ENCODE data around the gene HOXA10. TPM values are rescaled to one million over a fixed set of nuclear protein-coding genes. Genes with fewer than 3 reads are reported as not detected.

The HOXA10 gene
- total RNA-seq, 1 experiment from 2014 or later: 19.6 TPM

- Histone ChIP-seq H3K27me3 (ENCODE audit: insufficient read depth, low read length) (no peaks in the 10 kb centered on the region), H3K79me2 (ENCODE audit: insufficient read depth, low read length) (peaks cover 69% of the 10 kb centered on the region), H4K20me1 (ENCODE audit: insufficient read depth) (no peaks in the 10 kb centered on the region), H3K36me3 (ENCODE audit: control insufficient read depth in 1 of 2, insufficient read depth in 2 of 2, low read length in 2 of 2) (no peaks in the 10 kb centered on the region), H3K4me1 (ENCODE audit: control insufficient read depth in 1 of 2, insufficient read depth in 2 of 2, low read length in 2 of 2) (peaks cover 31 to 57% of the 10 kb centered on the region in 2 experiments), H3K9me3 (ENCODE audit: control insufficient read depth in 1 of 2, insufficient read depth in 1 of 2, low read depth in 1 of 2, low read length in 2 of 2) (no peaks in the 10 kb centered on the region), H3K4me3 (replicated peaks in 1 of 2; ENCODE audit: low read depth in 1 of 2, low read length in 2 of 2) (peak overlapping the region; percentile 66 to 77), H3K9ac (ENCODE audit: low read length) (peak overlapping the region; percentile 89), H3K4me2 (ENCODE audit: low read length) (peak overlapping the region; percentile 97), H3K27ac (ENCODE audit: low read depth, low read length) (peak overlapping the region; percentile 91), H2AFZ (ENCODE audit: low read depth, low read length, poor library complexity, severe bottlenecking) (no peak overlapping the region), H3K9me2 (ENCODE audit: insufficient read depth) (no peaks in the 10 kb centered on the region)
- ATAC-seq (peak; percentile 28), DNase-seq (ENCODE audit: low read depth, low spot score) (no peak)
- intact Hi-C loops (cut with micrococcal nuclease): no loop called here
- ChIA-PET RAD21 (ENCODE audit: low non-redundant PET in 1 of 2, low total read pairs in 2 of 2, uncharacterized antibody in 2 of 2, unreplicated experiment in 2 of 2) (interaction anchor here in 1 of 2 experiments (1.1 kb wide), 1 partner anchor 58 kb away, joined by 3 read pairs; no protein-coding TSS in a partner anchor), CTCF (interaction anchor here (0.9 kb wide), 2 partner anchors 12 to 760 kb away, joined by 3 read pairs; no protein-coding TSS in a partner anchor), POLR2A (no interaction called here)
- TF ChIP-seq REST (IDR thresholded peaks at IDR 0.05; ENCODE audit: low read depth) (no peak), POLR2AphosphoS5 (IDR thresholded peaks at IDR 0.05; ENCODE audit: low read depth, low read length) (peak; percentile 6; the same call in 1 of the 2 replicates), POLR2A (IDR thresholded peaks at IDR 0.05; ENCODE audit: borderline replicate concordance, extremely low read depth, insufficient read depth, insufficient read length) (peak; percentile 17)
- BruUV-seq (replicated peaks): no TSS peak
Measured at GRCh38 chr7:27172823-27173510, 1.2 kb downstream of the HOXA10 start.
